Measurements from ENCODE around the gene RAPGEF2.

The RAPGEF2 gene

GRCh38 chr4:159383562-159383931 is 280.7 kb downstream of the RAPGEF2 start:
- TF ChIP-seq, protein P1, sequence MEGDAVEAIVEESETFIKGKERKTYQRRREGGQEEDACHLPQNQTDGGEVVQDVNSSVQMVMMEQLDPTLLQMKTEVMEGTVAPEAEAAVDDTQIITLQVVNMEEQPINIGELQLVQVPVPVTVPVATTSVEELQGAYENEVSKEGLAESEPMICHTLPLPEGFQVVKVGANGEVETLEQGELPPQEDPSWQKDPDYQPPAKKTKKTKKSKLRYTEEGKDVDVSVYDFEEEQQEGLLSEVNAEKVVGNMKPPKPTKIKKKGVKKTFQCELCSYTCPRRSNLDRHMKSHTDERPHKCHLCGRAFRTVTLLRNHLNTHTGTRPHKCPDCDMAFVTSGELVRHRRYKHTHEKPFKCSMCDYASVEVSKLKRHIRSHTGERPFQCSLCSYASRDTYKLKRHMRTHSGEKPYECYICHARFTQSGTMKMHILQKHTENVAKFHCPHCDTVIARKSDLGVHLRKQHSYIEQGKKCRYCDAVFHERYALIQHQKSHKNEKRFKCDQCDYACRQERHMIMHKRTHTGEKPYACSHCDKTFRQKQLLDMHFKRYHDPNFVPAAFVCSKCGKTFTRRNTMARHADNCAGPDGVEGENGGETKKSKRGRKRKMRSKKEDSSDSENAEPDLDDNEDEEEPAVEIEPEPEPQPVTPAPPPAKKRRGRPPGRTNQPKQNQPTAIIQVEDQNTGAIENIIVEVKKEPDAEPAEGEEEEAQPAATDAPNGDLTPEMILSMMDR (IDR thresholded peaks at IDR 0.05) = no peak

DNA sequence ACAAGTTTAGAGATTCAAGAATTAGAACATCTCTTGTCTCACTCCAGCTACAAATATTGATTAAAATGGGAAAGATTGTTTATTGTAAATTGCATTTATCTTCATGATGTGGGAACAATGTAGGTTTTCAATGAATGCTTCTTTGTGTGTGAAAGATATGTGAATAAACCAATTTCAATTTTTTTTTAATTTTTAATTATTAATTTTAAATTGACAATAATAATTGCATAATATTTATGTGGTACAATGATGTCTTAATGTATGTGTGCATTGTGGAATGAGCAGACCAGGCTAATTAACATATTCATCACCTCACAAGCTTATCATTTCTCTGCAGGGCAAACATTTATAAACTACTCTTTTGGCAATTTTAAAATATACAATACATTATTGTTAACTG is 281.1 kb downstream of the RAPGEF2 start:
- TF ChIP-seq, protein P1 (IDR thresholded peaks at IDR 0.05) = no peak

GRCh38 chr4:159384632-159385031 is 281.8 kb downstream of the RAPGEF2 start:
- TF ChIP-seq, protein P1 (IDR thresholded peaks at IDR 0.05) = peak; percentile 23; the same call in 1 of the 2 replicates

- TF ChIP-seq, protein P1 (IDR thresholded peaks at IDR 0.05) = no peak
Measured at GRCh38 chr4:159386620-159387019, 283.7 kb downstream of the RAPGEF2 start.

- TF ChIP-seq, protein P1 (IDR thresholded peaks at IDR 0.05) = no peak
Measured at GRCh38 chr4:159389756-159390155, 286.9 kb downstream of the RAPGEF2 start.

GRCh38 chr4:159390648-159391047 is 287.8 kb downstream of the RAPGEF2 start:
- TF ChIP-seq, protein P1 (IDR thresholded peaks at IDR 0.05) = no peak

GRCh38 chr4:159395693-159396092 is 292.8 kb downstream of the RAPGEF2 start:
- TF ChIP-seq, protein P1 (IDR thresholded peaks at IDR 0.05) = no peak

DNA sequence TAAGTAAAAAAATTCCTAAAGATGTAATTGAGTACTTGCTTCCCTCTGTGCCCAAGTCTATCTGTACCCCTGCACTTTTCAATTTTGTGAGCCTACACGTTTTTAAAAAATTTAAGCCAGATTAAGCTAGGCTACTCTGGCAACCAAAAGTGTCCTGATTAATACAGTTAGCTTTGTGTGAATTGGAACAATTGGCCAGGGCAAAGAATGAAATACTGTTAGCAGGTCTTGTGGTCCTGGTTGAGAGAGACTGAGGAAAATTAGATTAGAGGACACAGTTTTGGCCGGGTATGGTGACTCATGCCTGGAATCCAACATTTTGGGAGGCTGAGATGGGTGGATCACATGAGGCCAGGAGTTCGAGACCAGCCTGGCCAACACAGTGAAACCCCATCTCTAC is 293.3 kb downstream of the RAPGEF2 start:
- TF ChIP-seq, protein P1 (IDR thresholded peaks at IDR 0.05) = no peak

All from LNCAP (cell line).